Measurements from ENCODE around the gene HPX.

DNA sequence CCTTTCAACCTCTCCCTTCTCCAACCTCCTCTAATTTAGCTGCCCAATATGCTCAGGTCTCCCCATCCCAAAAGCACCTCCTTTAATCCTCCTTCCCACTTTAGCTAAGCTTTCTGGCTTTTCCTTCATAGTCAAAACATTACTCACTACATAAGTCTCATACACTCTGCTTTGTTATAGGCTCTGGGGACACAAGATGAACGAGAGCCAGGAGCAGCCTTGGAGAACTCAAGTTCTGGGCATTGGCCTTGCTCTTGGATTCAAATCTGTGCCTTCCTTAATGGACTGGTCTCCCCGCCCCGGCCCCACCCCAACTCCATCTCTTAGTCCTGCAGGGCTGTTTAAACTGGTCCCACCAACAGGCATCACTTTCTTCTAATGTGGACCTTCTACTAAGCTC is 11.4 kb upstream of the HPX start:
- TF ChIP-seq POLR2A (IDR thresholded peaks at IDR 0.05), result no peak
- TF ChIP-seq, protein P1, sequence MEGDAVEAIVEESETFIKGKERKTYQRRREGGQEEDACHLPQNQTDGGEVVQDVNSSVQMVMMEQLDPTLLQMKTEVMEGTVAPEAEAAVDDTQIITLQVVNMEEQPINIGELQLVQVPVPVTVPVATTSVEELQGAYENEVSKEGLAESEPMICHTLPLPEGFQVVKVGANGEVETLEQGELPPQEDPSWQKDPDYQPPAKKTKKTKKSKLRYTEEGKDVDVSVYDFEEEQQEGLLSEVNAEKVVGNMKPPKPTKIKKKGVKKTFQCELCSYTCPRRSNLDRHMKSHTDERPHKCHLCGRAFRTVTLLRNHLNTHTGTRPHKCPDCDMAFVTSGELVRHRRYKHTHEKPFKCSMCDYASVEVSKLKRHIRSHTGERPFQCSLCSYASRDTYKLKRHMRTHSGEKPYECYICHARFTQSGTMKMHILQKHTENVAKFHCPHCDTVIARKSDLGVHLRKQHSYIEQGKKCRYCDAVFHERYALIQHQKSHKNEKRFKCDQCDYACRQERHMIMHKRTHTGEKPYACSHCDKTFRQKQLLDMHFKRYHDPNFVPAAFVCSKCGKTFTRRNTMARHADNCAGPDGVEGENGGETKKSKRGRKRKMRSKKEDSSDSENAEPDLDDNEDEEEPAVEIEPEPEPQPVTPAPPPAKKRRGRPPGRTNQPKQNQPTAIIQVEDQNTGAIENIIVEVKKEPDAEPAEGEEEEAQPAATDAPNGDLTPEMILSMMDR (IDR thresholded peaks at IDR 0.05), result no peak

Data from adrenal gland (tissue), 5 donors.